Large intestine (tissue), 3 donors: ENCODE data around the gene TRIM28. TPM values are rescaled to one million over a fixed set of nuclear protein-coding genes. Genes with fewer than 3 reads are reported as not detected.
"Not testable (repeated sequence)": the region's sequence is repeated elsewhere in the genome, so short reads cannot be mapped to it uniquely, and the experiment has no call there.

ENCODE experiments used
- DNase-seq, 2 donors: peaks; one replicate each; pipeline versions ENCODE4 v3.0.0 to v3.0.0-alpha.2; 2013
- H3K27ac ChIP-seq: one replicate; pipeline ENCODE4 v1.5.1; 2013; ENCODE audit warnings: low read length
- H3K27me3 ChIP-seq: 2 replicates; pipeline ENCODE4 v1.6.1; 2013; ENCODE audit warnings: low read length; ENCODE audit not compliant: control insufficient read depth, insufficient read depth
- H3K36me3 ChIP-seq: 2 replicates; pipeline ENCODE4 v1.6.1; 2013; ENCODE audit warnings: low read length; ENCODE audit not compliant: control insufficient read depth, insufficient read depth
- H3K4me1 ChIP-seq: one replicate; pipeline ENCODE4 v1.6.1; 2013; ENCODE audit warnings: low read length; ENCODE audit not compliant: control insufficient read depth, insufficient read depth
- H3K4me3 ChIP-seq: one replicate; pipeline ENCODE4 v1.5.1; 2013; ENCODE audit warnings: low read length
- H3K9me3 ChIP-seq: one replicate; pipeline ENCODE4 v1.6.1; 2013; ENCODE audit warnings: mild to moderate bottlenecking, low read depth, low read length, moderate library complexity; ENCODE audit not compliant: control insufficient read depth
- WGBS: methylation state at CpG from one replicate; pipeline ENCODE4 v1.1.5; 2013; ENCODE audit warnings: low lambda C conversion rate; ENCODE audit not compliant: insufficient coverage; 5-methylcytosine and 5-hydroxymethylcytosine counted together
- polyA plus RNA-seq: library from polyadenylated mRNA; unstranded; fragments of 120-200 nt; gene quantifications from one replicate; pipeline ENCODE4 v1.2.1, GENCODE V29; 2013

Gene TRIM28
- polyA plus RNA-seq, 1 donor = 345 TPM

GRCh38 chr19:58570770-58571574 is 27.1 kb downstream of the TRIM28 start:
- Histone ChIP-seq H3K27me3 (no peaks in the 10 kb centered on the region), H3K4me3 (no peak overlapping the region), H3K27ac (no peak overlapping the region), H3K9me3 (no peaks in the 10 kb centered on the region), H3K4me1 (peaks cover 19% of the 10 kb centered on the region), H3K36me3 (peaks cover 43% of the 10 kb centered on the region)
- no peak for DNase-seq
- WGBS = no CpG with 5 or more reads among the region's 25 CpGs

GRCh38 chr19:58571575-58571947 is 27.7 kb downstream of the TRIM28 start:
- no peak overlapping the region for H3K4me3 ChIP-seq
- DNase-seq = no peak
- H3K27ac ChIP-seq = no peak overlapping the region
- H3K36me3 ChIP-seq = peaks cover 40% of the 10 kb centered on the region
- peaks cover 20% of the 10 kb centered on the region for H3K4me1 ChIP-seq
- H3K27me3 ChIP-seq = no peaks in the 10 kb centered on the region
- no CpG with 5 or more reads among the region's 8 CpGs for WGBS
- no peaks in the 10 kb centered on the region for H3K9me3 ChIP-seq

GRCh38 chr19:58572026-58572817 is 28.4 kb downstream of the TRIM28 start:
- DNase-seq = no peak
- H3K4me1 ChIP-seq = peaks cover 20% of the 10 kb centered on the region
- H3K27me3 ChIP-seq = no peaks in the 10 kb centered on the region
- peak overlapping the region; percentile 63 for H3K4me3 ChIP-seq
- H3K27ac ChIP-seq = peak overlapping the region; percentile 91
- no peaks in the 10 kb centered on the region for H3K9me3 ChIP-seq
- peaks cover 35% of the 10 kb centered on the region for H3K36me3 ChIP-seq
- no CpG with 5 or more reads among the region's 24 CpGs for WGBS

- no CpG with 5 or more reads among the region's 75 CpGs for WGBS
- H3K4me1 ChIP-seq = peaks cover 20% of the 10 kb centered on the region
- H3K27me3 ChIP-seq = no peaks in the 10 kb centered on the region
- H3K36me3 ChIP-seq = peaks cover 31% of the 10 kb centered on the region
- H3K4me3 ChIP-seq = peak within 1 kb of the TSS; percentile 63
- peak; percentile 100 for DNase-seq
- H3K27ac ChIP-seq = peak within 1 kb of the TSS; percentile 91
- H3K9me3 ChIP-seq = no peaks in the 10 kb centered on the region
Measured at GRCh38 chr19:58572818-58573657, 29.2 kb downstream of the TRIM28 start, which contains the start of gene MZF1. TSS of gene MZF1 (minus strand) at chr19:58573335. CDS start at chr19:58571389, 1,946 bp downstream.

- H3K27ac ChIP-seq = peak overlapping the region; percentile 91
- H3K27me3 ChIP-seq = no peaks in the 10 kb centered on the region
- 2% methylated on average over 7 of the region's 20 CpGs for WGBS
- peak overlapping the region; percentile 63 for H3K4me3 ChIP-seq
- peaks cover 29% of the 10 kb centered on the region for H3K36me3 ChIP-seq
- H3K9me3 ChIP-seq = no peaks in the 10 kb centered on the region
- no peak for DNase-seq
- peaks cover 20% of the 10 kb centered on the region for H3K4me1 ChIP-seq
Measured at GRCh38 chr19:58573658-58574164, 29.8 kb downstream of the TRIM28 start.

- H3K27me3 ChIP-seq = no peaks in the 10 kb centered on the region
- peaks cover 20% of the 10 kb centered on the region for H3K4me1 ChIP-seq
- WGBS = no CpG with 5 or more reads among the region's 66 CpGs
- H3K36me3 ChIP-seq = peaks cover 12% of the 10 kb centered on the region
- DNase-seq = peak; percentile 93 to 97
- H3K9me3 ChIP-seq = no peaks in the 10 kb centered on the region
- H3K4me3 ChIP-seq = peak overlapping the region; percentile 85
- H3K27ac ChIP-seq = peak overlapping the region; percentile 94
Measured at GRCh38 chr19:58575183-58576041, 31.5 kb downstream of the TRIM28 start.

GRCh38 chr19:58577581-58577980 is 33.7 kb downstream of the TRIM28 start:
- peaks cover 16% of the 10 kb centered on the region for H3K4me1 ChIP-seq

GRCh38 chr19:58578012-58578925 is 34.4 kb downstream of the TRIM28 start:
- Histone ChIP-seq H3K27me3 (no peaks in the 10 kb centered on the region), H3K27ac (no peak overlapping the region), H3K9me3 (peaks cover 4% of the 10 kb centered on the region), H3K4me1 (peaks cover 16% of the 10 kb centered on the region), H3K4me3 (no peak overlapping the region), H3K36me3 (peaks cover 19% of the 10 kb centered on the region)
- WGBS = no CpG with 5 or more reads among the region's 11 CpGs
- no peak for DNase-seq

More at GRCh38 chr19:58577581-58577980, 33.7 kb downstream of the TRIM28 start:
- H3K27ac ChIP-seq, H3K9me3 ChIP-seq, H3K4me3 ChIP-seq, H3K27me3 ChIP-seq, DNase-seq: not testable (repeated sequence)
- peaks cover 12% of the 10 kb centered on the region for H3K36me3 ChIP-seq
- no CpG with 5 or more reads among the region's 2 CpGs for WGBS
